ENCODE results near the gene AP3B1.

AP3B1 gene

GRCh38 chr5:77958642-77959330 lies 335.7 kb downstream of the AP3B1 start:
- no peak for DNase-seq

GRCh38 chr5:77957931-77958521 lies 336.5 kb downstream of the AP3B1 start:
- no peak for DNase-seq

GRCh38 chr5:77957516-77957915 lies 337.0 kb downstream of the AP3B1 start:
- DNase-seq: no peak

- no peak for DNase-seq
Observed at GRCh38 chr5:77957081-77957480, 337.4 kb downstream of the AP3B1 start.

GRCh38 chr5:77955577-77955976 lies 338.9 kb downstream of the AP3B1 start:
- no peak for DNase-seq

GRCh38 chr5:77953374-77953773 lies 341.1 kb downstream of the AP3B1 start:
- DNase-seq: no peak

- no peak for DNase-seq
Observed at GRCh38 chr5:77952636-77953212, 341.8 kb downstream of the AP3B1 start.
